Measurements from ENCODE around the gene OBSL1. TPM values are rescaled to one million over a fixed set of nuclear protein-coding genes. Genes with fewer than 3 reads are reported as not detected.

Gene OBSL1
- total RNA-seq, 2 experiments from 2014 or later: 0.99 to 1.2 TPM

DNA sequence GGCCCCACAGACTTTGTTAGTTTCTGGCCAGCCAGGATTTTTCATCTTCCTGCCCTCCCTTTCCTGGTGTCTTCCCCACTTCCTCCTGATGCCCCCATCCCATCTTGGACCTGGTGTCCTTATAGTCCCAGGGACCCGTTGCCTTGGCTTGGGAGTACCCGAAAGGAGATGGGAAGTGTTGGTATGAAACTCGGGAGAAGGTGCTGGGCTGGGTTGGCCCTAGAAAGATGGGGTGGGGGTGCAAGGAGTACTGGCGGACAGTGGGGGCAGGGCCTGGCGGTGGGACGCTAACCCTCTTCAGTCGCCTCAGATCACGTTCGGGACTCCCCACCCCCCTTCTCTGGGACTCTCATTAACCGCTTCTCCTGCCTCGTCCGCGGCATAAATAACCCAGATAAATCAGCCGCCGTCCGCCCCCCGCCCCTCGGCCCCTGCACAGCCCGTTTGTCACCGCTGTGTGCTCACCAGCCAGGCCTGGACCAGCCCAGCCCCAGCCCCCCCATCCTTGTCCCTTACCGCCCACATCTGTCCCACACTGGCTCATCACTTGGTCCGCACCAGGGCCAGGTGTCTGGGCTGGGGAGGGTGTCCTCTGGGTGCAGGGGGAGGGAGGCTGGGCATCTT lies 60.7 kb downstream of the OBSL1 start:
- CTCF ChIA-PET: interaction anchor here (0.6 to 3.4 kb wide), 10 partner anchors 12 to 1361 kb away, joined by 3 to 26 read pairs (median 3); partner anchors contain the start of gene GMPPA
- POLR2A ChIA-PET: no interaction called here

DNA sequence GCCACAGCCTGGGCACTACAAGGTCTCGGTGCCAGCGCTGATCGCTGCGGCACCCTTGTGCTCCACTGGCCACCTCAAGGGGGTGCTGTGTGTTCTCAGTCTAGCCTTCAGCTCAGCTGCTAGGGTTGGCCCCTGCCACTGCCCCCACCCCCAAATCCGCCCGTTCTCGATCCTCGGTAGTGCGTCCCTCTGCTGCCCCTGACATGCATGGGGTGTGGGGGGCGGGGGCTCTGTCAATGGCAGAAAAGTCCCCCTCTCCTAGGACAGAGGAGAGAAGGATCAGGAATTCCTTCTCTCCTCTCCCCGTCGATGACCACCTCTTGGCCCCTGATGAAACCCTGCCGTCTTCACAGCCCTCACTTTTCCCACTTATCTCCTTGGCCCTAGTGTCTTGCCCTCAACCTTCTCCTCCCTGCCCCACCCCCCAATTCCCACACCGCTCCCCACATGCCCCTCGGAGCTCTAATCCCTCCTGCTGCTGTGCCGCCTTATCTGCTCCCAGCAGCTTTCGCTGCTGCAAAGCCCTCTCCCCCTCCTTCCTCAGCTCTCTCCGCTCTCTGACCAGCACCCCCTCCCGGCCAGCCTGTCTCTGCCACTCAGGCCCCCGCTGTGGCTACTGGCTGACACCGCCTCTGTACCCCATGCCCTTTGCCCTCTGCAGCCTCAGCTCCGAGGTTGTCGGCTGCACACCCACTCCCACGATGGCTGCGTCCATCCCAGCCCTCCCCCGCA lies 61.4 kb downstream of the OBSL1 start:
- ChIA-PET CTCF (interaction anchor here (0.6 to 3.4 kb wide), 13 partner anchors 9 to 1360 kb away, joined by 3 to 26 read pairs (median 3); partner anchors contain the start of gene GMPPA), POLR2A (interaction anchor here (1.5 kb wide), 1 partner anchor 11 kb away, joined by 6 read pairs; the partner anchor contains the start of gene GMPPA)

DNA sequence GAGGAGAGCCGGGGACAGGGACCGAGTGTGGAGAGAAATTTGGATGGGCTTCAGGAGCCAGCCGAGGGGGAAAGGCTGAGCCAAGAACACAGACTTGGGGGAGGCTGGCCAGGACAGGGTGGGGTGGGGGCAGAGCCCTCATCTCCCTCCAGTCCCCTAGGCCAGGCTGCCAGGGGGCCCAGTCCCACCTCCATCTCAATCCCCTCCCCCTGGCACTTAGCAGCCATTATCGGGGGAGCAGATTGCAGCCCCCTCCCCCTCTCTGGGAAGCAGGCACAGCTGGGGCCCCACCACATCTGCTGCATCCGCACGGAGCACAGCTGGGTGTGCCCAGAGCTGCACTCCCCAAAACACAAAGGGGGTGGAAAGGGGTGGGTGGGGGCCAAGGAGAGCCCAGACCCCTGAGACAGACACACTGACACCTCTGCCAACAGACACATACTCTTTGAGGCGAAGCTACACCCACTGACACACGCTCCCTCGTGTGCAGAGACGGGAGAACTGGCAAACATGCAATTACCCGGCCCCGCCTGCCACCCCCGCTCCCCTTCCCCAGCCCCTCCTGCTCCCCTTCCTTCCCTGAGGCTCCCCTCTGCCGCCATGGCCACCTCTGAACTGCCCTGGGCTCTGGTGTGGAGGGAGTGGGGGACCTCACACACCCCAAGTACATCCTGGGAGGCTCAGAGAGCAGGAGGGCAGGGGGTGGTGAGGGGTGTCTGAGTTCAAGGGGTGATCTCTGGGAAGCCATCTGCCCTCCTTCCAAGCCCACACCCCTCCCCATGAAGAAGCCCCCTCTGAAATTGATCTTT lies 62.2 kb downstream of the OBSL1 start:
- CTCF ChIA-PET: interaction anchor here (0.9 to 3.4 kb wide), 6 partner anchors 13 to 57 kb away, joined by 3 to 26 read pairs (median 3); partner anchors contain the start of gene GMPPA
- POLR2A ChIA-PET: interaction anchor here (0.6 to 1.5 kb wide), 2 partner anchors 10 to 46 kb away, joined by 5 to 6 read pairs; partner anchors contain the start of gene GMPPA

DNA sequence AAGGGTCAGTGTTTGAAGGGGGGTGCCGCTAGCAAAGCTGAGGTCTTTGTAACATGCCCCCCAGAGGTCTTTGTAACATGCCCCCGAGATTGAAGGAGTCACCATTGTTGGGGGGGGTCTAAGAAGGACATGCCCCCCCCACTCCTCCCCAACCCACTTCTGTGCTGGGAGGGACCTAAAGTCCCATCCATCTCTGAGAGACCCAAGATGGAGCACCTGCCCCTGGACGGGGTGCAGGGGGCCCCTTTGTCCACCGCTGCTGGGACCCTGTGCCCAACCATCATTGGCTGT lies 63.0 kb downstream of the OBSL1 start:
- CTCF ChIA-PET: interaction anchor here (3.4 kb wide), 1 partner anchor 12 kb away, joined by 26 read pairs; the partner anchor contains the start of gene GMPPA
- POLR2A ChIA-PET: interaction anchor here (0.6 kb wide), 1 partner anchor 45 kb away, joined by 5 read pairs; no protein-coding TSS in a partner anchor

DNA sequence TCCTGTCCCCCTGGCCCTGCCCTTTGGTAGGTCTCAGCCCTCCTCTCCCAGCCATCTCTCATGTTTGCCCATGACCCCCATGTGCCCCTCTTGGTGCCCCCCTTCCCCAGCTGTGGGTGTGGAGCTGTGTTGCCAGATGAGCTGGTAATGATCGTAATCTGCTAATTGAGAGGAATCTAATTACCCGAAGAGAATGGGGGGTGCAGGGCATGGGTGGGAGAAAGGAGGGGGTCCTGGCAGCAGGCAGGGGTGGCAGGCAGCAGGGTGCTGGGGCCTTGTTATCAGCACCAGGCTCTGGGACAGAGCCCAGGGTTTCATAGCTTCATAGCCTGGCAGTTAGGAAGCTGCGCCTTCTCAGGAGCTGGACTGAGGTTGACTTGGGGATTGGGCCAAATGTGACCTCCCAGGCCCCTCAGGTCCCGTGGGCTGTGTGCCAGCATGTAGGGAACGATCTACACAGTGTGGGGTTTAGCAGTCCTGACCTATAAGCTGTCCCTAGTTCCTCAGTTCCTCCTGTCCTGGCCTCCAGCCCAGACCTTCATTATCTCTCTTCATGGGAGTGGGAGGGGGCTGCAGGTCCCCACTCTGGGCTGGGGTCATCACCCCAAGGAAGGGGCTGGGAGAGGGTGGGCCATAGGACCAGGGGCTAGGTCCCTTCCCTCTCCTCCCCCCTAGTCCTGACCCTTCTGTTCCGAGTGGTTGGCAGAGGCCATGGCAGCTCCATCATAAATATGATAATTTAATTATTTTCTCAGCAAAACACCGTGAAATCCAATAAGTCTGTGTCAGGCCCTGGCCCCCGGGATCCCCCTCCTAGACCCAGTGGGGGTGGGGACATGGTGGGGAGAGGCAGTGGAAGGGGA lies 63.5 kb downstream of the OBSL1 start:
- ChIA-PET CTCF (interaction anchor here (0.6 to 3.4 kb wide), 3 partner anchors 11 to 22 kb away, joined by 3 to 26 read pairs (median 4); partner anchors contain the start of gene GMPPA), POLR2A (interaction anchor here (0.6 to 0.9 kb wide), 2 partner anchors 9 to 44 kb away, joined by 3 to 5 read pairs; partner anchors contain the start of gene GMPPA)

DNA sequence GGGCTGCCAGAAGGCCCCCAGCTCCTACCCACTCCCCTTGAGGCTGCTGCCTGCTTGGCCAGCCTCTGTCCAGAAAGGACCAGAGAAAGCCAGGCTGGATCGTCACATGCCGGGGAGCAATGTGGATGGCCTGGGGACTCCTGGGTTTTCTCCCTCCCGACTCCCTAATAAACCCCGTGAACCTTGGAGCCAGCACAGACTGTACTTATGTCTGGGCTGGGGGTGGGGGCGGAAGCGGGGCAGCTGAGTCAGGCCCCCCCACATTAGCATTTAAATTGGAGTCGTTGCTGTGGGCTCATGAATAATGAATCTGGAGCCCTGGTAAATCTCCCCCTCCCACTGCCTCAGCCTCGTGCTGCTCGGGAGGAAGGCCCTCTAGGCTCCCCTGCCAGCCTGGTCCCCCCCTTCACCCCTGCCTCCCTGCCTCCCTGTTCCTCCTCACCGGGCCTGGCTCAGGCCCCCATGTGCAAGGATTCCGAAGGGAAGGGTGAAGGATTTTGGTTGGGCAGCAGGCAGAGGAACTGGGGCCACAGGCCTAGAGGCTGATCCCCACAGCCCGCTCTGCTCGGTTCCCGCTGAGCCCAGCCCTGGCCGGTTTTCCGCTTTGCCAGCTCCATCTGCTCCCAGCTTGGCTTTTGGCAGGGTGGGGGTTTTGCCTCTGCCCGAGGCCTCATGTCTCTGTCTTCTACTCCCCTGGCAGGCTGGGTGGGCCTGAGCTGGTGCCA lies 64.4 kb downstream of the OBSL1 start:
- POLR2A ChIA-PET: interaction anchor here (0.9 kb wide), 1 partner anchor 8 kb away, joined by 3 read pairs; the partner anchor contains the start of gene GMPPA

DNA sequence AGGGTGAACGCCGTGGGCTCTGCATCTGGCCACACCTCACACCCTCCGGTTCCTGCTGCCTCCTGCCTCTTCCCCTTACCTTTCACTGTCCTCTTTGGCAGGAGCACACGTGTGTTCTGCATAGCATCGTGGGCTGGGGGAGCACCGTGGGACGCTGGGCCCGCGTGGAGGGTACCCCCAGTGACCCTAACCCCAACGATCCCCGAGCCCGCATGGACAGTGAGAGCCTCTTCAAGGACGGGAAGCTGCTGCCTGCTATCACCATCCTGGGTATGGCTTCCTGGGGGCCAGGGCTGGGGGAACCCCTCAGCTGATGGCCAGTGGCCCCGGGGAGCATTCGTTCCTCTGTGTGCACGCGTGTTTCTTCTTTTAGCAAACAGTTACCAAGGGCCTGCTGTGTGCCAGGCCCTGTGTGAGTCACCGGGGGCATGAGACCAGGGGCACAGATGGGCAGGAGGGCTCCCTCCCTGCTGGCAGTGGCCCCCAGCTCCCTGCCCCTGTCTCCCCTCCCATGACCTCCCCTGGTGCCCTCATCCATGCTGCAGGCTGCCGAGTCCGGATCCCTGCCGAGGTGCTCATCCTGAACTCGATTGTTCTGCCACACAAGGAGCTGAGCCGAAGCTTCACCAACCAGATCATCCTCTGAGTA lies 65.1 kb downstream of the OBSL1 start:
- POLR2A ChIA-PET: no interaction called here
- CTCF ChIA-PET: interaction anchor here (1.2 kb wide), 1 partner anchor 11 kb away, joined by 4 read pairs; a partner anchor contains a TSS

More for the DNA sequence above, 64.4 kb downstream of the OBSL1 start:
- CTCF ChIA-PET: interaction anchor here (1.2 to 3.4 kb wide), 2 partner anchors 10 to 12 kb away, joined by 4 to 26 read pairs; partner anchors contain the start of gene GMPPA

DNA sequence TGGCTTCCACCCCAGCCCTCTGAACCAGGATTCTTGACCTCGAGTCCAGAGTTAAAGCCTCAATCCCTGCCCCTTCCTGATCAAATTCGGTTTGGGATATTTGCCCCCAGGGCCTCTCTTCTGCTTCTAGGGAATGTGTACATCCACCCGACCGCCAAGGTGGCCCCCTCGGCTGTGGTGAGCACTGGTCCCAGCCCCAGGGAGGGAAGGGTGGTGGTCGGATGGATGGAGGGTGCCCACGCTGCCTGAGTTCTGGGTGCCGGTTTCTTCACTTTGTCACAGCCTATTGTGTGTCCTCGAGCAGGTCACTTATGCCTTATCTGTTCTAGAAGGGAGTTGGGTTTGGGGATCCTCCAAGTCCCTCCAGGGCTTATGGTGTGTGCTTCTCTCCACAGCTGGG lies 65.8 kb downstream of the OBSL1 start:
- POLR2A ChIA-PET: no interaction called here
- CTCF ChIA-PET: interaction anchor here (1.2 kb wide), 1 partner anchor 10 kb away, joined by 4 read pairs; a partner anchor contains a TSS

DNA sequence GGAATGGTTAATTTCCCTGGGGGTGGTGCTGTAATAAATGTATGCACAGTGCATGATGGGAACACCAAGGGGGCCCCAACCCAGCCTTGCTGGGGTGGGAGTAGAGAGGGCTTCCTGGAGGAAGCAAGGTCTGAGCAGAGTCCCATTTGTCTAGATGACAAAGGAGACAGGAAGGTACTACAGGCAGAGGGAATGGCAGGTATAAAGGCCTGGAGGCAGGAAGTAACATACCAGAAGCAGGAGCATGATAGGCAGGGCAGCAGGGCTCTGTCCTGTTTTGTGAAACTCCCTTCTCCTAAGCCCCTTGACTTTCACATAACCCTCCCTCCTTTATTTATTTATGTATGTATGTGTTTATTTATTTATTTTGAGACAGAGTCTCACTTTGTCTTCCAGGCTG lies 68.7 kb downstream of the OBSL1 start:
- ChIA-PET CTCF (no interaction called here), POLR2A (no interaction called here)

DNA sequence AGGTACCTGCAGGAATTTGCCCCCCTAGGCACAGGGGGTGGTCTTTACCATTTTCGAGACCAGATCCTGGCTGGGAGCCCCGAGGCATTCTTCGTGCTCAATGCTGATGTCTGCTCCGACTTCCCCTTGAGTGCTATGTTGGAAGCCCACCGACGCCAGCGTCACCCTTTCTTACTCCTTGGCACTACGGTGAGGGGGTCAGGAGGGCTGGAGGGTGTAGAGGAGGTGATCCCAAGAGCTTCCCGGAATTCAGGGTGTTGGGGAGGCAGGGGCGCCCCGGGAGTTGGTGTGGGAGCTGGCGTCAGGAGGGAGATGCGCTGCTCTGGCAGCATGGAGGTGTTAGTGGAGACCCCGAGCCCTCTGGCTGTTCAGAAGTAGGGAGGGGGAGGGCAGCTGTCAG lies 69.5 kb downstream of the OBSL1 start:
- CTCF ChIA-PET: no interaction called here

More for the DNA sequence above, 69.5 kb downstream of the OBSL1 start:
- POLR2A ChIA-PET: no interaction called here

Other genes starting within 250 kb of the OBSL1 start
- not detected for gene RESP18, start 238.8 kb downstream of the OBSL1 start, total RNA-seq
- gene DNPEP, start 183.6 kb downstream of the OBSL1 start, total RNA-seq: 100 to 1,000 TPM; 110 to 115 TPM
- not detected for gene DES, start 153.2 kb downstream of the OBSL1 start, total RNA-seq
- gene SPEG, start 136.7 kb downstream of the OBSL1 start, total RNA-seq: under 1 TPM; 0.78 to 0.95 TPM
- gene GMPPA, start 72.6 kb downstream of the OBSL1 start, total RNA-seq: 10 to 100 TPM; 37.5 to 40.5 TPM
- not detected for gene ASIC4, start 57.1 kb downstream of the OBSL1 start, total RNA-seq
- 10 to 100 TPM; 36.4 to 36.8 TPM for gene CHPF, start 27.7 kb downstream of the OBSL1 start, total RNA-seq
- 1 to 10 TPM; 5.9 to 7.1 TPM for gene TMEM198, start 27.5 kb downstream of the OBSL1 start, total RNA-seq
- gene INHA, start 771 bp upstream of the OBSL1 start, total RNA-seq: not detected
- 10 to 100 TPM; 25.9 to 27.6 TPM for gene STK11IP, start 26.3 kb upstream of the OBSL1 start, total RNA-seq
- under 1 TPM; 0.04 to 0.08 TPM for gene SLC4A3, start 56.1 kb upstream of the OBSL1 start, total RNA-seq

All from activated CD8-positive, alpha-beta memory T cell treated with anti-CD3 and anti-CD28 coated beads for 36 hours (primary cell).